Stimulated activated CD8-positive, alpha-beta memory T cell treated with anti-CD3 and anti-CD28 coated beads, Interleukin-4, amount 100 ng/mL, for 24 hours (primary cell): ENCODE results near the gene BCORL1.

Source experiments
- DNase-seq: peaks from one replicate; pipeline ENCODE4 v3.0.0-alpha.2; 2020; ENCODE audit warnings: low read depth

Gene BCORL1

DNA sequence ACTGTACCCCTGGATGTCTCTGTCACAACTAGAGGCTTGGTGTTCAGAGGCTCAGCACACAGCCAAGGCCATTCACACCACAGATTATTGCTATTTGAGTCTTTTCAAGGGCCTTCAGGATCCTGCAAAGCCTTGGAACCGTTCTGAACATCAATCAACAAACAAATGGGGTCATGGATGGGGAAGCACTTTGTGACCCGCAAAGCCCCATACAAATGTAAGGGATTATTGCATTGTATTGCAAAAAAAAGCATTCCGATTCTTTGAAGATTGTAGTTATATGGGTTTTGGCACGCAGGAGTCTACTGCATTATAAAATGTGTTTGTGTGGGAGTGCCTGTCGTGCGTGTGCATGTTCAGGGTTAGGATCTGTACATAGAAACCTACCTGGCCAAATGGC, 17.3 kb upstream of the BCORL1 start:
- no peak for DNase-seq

DNA sequence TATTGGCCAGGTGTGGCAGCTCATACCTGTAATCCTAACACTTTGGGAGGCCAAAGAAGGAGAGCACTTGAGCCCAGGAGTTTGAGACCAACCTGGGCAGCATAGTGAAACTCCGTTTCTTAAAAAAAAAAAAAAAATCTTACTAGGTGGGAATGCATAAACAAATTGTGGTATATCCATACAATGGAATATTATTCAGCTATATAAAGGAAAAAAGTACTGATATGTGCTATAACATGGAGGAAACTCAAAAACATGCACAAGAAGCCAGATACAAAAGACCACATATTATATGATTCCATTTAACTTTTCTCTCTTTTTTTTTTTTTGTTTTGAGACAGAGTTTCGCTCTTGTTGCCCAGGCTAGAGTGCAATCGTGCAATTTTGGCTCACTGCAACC, 13.5 kb upstream of the BCORL1 start:
- DNase-seq, result no peak

DNA sequence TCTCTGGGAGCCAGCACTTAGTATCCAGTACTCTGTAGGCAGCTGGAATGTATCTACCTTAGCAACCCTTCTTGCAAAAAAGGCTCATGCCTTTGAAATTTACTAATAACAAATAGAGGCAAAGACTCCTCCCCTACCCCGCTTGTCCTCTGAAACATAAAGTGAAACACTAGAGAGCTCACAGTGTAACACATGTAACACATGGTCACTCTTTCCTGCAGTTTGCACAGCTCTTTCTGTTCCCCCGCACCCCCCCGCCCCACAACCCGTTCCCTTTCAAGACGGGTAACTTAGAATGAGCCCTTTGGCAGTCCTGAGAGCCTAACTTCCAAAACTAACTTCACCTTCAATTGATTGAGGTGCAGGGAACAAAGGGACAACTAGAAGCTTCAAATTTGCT, 6.0 kb upstream of the BCORL1 start:
- no peak for DNase-seq

DNA sequence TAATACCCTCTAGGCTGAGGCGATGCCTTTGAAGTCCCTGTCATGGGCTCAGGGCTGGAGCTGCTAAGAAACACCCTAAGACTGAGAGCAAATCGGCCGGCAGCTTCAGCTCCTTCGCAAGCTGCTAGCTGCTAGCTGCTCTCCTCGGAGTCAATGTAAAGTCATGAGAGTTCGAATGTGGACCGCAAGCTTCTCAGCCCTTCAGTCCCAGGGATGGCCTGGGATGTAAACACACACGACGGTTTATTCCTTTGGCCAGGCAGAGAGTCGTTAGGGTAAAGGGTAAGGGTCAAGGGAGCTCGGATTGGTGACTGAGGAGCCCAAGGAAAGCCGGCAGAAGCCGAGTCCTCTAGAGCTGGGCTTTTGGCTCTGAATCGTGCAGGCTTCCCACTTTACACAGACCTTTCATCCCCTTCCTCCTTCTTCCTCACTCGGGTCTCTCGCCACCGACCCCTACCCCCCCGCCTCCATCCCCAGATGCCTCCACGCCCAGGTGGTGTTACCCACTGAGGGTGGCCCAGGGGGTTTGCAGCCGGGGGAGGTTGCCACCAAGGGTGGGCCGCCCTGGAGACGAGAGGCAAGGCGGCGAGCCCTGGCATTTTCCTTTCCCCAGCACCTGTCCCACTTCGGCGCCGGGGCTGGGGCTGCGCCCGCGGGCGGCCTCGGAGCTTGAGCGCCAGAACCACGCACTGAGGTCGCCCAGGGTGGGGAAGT, 3.1 kb upstream of the BCORL1 start:
- DNase-seq, result no peak

DNA sequence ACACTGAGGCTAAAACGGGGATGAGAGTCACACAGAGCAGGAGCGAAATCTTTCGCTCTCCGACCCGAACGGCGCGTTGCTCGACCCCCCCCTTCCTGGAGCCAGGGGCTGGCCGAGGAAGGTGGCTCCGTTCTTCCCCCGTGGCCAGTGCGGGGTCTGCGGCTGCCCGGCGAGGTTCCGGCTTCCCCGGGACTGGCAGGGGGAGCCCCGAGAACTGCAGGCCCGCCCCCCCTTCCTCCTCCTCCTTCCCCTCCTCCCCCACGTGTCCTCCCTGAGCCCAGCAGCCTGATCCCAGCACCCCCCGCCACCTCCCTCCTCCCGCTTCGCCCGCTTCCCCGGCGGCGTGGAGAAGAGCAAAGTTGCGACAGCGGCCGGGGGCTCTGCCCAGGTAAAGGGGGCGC, 2.4 kb upstream of the BCORL1 start:
- DNase-seq, result no peak

DNA sequence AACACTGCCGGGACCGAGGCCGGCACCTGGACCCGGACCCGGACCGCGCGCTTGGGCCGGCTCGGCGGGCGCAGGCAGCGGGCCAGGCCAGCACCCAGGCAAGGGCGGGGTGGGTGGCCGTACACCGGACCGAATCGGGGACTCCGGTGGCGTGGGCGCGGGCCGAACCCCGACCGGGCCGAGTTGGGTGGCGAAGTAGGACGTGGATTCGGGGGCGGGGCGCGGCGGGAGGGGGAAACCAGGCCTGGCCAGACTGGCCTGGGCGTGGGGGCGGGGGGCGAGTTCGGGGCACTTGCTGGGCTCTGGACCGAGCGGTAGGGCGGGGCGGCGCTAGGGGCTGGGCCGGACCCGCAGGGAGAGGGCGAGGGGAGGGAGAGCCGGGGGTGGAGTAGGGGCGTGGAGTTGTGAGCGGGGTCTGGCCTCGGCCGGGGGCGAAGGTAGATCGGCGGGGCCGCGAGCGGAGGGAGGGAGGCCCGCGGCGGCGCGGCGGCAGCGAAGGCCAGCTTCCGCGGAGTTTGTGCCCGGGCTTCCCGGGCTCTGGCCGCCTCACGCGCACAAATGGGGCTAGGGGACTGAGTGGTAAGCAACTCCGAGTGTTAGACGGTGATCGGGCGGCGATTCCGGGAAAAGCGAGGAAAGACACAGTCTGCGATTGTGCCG, 1.8 kb upstream of the BCORL1 start:
- no peak for DNase-seq

DNA sequence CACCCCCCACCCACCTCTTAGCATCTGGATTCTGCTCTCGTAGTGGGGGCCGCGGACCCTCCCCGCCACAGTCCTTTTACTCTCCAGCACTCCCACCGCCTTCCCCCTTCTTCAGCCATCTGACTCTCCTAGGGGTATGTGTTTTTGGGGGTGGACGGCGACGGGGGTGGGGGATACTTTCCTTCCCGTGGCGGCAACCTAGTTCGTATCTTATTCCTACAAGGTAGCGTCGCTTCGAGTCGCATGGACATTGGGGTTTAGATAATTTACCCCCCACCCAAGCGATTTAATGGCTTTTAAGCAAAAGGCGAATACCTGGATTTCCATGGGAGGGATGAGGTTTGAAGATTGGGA, 1.3 kb upstream of the BCORL1 start:
- no peak for DNase-seq

- DNase-seq, result no peak
Observed at GRCh38 chrX:129981752-129982299, 609 bp upstream of the BCORL1 start.

- no peak for DNase-seq
Observed at GRCh38 chrX:129983575-129984110, 1.2 kb downstream of the BCORL1 start.

GRCh38 chrX:129984111-129984958, 1.9 kb downstream of the BCORL1 start:
- no peak for DNase-seq

DNA sequence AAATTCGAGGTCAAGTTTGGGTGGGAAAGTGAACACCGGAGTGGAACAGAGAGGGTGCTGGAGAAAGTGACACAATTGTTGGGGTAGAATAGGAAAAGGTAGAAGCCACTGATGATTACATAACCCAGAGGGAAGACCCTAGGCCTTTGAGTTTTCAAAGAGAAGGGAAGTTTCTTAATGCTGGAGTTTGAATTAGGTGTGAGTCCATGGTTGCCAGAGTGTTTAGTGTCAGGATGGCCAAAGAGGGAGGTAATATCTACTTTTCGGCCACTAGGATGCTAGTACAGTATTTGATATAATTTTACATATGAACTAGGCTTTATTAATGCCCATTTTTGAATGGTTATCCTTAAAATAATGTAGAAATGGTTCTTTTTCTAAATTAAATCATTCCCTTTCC, 5.4 kb downstream of the BCORL1 start:
- DNase-seq, result no peak

GRCh38 chrX:129992181-129992580, 9.7 kb downstream of the BCORL1 start:
- DNase-seq, result no peak

GRCh38 chrX:129996120-129996519, 13.7 kb downstream of the BCORL1 start:
- DNase-seq, result no peak

- no peak for DNase-seq
Observed at GRCh38 chrX:129997086-129997485, 14.7 kb downstream of the BCORL1 start.

GRCh38 chrX:129998021-129998420, 15.6 kb downstream of the BCORL1 start:
- DNase-seq, result no peak

DNA sequence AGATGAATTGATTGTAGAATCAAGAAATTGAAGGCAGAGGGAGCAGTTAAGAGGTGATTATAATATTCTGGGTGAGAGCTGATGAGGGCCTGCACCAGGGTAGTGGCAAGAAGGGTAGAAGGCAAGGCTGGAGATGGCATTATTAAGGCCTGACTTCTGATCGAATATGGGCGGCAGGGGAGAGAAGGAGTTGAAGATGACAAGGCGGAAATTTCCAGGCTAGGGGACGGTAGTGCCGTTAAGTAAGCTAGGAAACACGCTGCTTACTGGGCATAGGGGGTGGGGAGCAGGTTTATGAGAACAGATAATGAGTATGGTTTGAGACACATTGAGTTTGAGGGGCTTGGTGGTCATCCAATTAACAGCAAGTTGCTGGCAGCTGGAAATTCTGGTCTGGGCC, 19.5 kb downstream of the BCORL1 start:
- DNase-seq, result no peak

GRCh38 chrX:130002541-130002940, 20.1 kb downstream of the BCORL1 start:
- no peak for DNase-seq

GRCh38 chrX:130005089-130005807, 22.8 kb downstream of the BCORL1 start:
- DNase-seq, result no peak

- DNase-seq, result no peak
Observed at GRCh38 chrX:130009658-130010223, 27.3 kb downstream of the BCORL1 start.

- no peak for DNase-seq
Observed at GRCh38 chrX:130012683-130013082, 30.2 kb downstream of the BCORL1 start.

GRCh38 chrX:130013661-130014060, 31.2 kb downstream of the BCORL1 start:
- DNase-seq, result no peak

- no peak for DNase-seq
Observed at GRCh38 chrX:130014356-130014755, 31.9 kb downstream of the BCORL1 start.
